PC-3 (cell line): Measurements from ENCODE around the gene CNTNAP2.

Source experiments
- EZH2 ChIP-seq: fragments of 300-600 bp; sonication (generic); IDR thresholded peaks from one replicate; pipeline ENCODE4 v1.6.1; 2017; ENCODE audit warnings: antibody characterized with exemption, mild to moderate bottlenecking, low read length; ENCODE audit not compliant: unreplicated experiment
- EZH2phosphoT487 ChIP-seq: fragments of 300-600 bp; sonication (generic); IDR thresholded peaks from 2 replicates; pipeline ENCODE4 v1.6.1; 2018; ENCODE audit warnings: mild to moderate bottlenecking, antibody characterized with exemption, low read length, borderline replicate concordance
- TF ChIP-seq, protein P1 (sequence below): fragments of 300-600 bp; sonication (generic); conservative IDR thresholded peaks from 2 replicates; pipeline ENCODE4 v1.5.1; 2017; ENCODE audit warnings: antibody characterized with exemption, low read depth, mild to moderate bottlenecking, low read length

DNA sequence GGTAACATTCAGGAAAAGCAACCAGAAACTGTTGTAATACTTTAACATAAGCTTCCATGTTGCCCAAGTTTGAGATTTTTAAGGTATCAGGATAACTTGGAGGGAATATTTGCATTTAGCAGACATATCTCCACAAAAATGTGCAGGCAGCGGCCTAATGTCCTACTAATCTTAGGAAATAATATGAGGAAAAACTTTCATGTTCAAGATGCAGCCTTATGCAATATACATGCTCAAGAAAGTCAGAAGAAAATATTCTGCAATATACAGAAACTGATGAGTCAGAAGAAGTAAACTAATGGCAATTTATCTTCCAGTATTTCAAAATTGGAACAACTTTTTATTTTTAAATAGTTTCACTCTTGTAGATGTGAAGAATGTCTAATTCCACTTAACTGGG, 2010.8 kb downstream of the CNTNAP2 start:
- TF ChIP-seq EZH2 (no peak), EZH2phosphoT487 (no peak)
- TF ChIP-seq, protein P1, sequence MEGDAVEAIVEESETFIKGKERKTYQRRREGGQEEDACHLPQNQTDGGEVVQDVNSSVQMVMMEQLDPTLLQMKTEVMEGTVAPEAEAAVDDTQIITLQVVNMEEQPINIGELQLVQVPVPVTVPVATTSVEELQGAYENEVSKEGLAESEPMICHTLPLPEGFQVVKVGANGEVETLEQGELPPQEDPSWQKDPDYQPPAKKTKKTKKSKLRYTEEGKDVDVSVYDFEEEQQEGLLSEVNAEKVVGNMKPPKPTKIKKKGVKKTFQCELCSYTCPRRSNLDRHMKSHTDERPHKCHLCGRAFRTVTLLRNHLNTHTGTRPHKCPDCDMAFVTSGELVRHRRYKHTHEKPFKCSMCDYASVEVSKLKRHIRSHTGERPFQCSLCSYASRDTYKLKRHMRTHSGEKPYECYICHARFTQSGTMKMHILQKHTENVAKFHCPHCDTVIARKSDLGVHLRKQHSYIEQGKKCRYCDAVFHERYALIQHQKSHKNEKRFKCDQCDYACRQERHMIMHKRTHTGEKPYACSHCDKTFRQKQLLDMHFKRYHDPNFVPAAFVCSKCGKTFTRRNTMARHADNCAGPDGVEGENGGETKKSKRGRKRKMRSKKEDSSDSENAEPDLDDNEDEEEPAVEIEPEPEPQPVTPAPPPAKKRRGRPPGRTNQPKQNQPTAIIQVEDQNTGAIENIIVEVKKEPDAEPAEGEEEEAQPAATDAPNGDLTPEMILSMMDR = no peak
